HG03442 (cell line): ENCODE results near the gene PMEPA1.

Source experiments
- ATAC-seq: cut with Tn5 transposase; IDR thresholded peaks from one replicate; pipeline ENCODE4 v1.9.1; 2021; ENCODE audit warnings: mild to moderate bottlenecking, moderate library complexity; ENCODE audit not compliant: unreplicated experiment

The PMEPA1 gene

GRCh38 chr20:57679113-57679512, 30.7 kb downstream of the PMEPA1 start:
- no peak for ATAC-seq

DNA sequence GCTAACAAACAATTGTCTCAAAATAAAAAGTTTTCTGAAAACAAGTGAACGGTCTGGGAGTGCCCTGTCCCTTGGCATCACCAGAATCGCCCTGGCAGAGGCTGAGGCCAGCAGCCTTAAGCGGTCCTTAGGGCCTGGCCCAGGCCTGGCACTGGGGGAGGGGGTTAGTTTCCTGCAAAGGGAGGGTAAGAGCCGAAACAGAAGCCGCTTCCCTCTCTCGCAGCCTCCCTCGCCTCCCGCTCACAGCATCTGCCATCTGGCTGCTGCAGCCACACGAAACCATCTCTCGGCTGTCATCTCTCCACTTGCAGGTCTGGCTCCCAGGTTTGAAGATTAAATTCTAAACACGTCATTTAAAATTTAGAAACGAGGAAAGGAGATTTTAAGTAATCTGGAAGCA, 31.5 kb downstream of the PMEPA1 start:
- ATAC-seq, result no peak

GRCh38 chr20:57677584-57677982, 32.2 kb downstream of the PMEPA1 start:
- no peak for ATAC-seq

DNA sequence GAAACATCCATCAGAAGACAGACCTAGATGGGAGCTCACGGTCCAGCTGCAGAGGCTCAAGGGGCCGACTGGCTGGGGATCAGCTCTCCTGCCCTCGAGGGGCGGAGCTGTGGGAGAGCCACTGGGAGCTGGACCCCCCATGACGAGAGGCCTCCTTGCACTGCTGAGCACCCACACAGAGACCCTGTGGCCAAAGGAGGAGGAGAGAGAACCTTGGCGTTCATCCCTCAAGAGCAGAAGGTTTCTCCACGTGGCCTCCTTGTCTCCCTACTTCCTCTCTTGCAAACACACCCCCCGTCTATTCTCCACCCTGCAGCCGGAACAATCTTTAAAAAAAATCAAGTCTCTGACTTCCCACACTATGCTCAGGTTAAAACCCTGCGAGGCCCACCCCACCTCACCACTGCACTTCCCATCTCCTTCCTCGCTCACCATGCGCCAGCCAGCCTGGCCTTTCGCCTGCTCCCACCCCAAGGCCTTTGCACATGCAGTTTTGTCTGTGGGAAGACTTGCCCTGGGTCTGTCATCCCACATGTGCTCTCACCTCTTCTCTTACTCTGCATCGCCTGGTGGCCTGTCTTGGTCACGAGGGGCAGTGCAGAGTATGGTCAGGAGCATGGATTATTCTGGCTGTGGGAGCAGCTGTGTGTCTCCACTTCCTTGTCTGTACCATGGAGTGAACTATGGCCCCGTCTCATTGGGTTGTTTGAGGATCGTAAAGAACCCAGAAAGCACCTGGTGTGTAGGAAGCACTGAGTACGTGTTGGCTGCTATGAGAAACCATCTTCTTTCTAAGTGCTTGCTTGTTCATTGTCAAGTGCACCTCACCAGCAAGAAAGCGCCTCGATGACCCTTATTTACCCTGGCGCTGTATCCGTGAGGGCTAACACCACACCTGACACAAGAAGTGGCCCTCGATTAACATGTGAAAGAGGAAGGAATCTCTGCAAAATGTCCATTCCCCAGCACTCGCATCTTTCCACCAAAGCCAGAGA, 32.9 kb downstream of the PMEPA1 start:
- no peak for ATAC-seq

- no peak for ATAC-seq
Observed at GRCh38 chr20:57675773-57676172, 34.0 kb downstream of the PMEPA1 start.

DNA sequence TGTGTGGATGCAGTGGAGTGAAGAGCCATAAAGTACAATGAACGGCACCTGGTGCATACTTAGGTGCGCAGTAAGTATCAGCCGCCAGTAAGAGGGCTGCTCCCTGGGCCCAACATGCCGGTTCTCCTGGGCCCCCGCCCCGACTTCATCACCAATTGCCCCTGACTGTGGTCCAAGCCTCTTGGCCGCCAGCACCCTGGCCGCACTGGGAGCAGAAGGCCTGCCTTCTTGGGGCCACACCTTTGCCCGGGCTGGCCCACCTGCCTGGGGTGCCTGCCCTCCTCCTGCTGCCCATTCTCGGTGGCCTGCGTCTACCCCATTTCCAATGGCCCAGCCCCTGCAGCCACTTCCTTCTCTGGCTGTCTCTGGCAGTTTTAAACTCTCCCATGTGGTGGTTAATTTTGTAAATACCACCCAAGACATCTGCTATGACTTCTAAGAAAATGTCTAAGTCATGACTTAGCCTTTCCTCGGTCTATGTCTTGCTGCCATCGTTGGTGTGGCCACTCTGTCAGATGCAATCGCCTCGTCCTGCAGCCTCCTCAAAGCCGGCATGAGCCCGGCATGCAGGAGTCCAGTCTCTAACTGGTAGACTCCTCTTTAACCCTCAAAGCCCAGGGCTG, 36.8 kb downstream of the PMEPA1 start:
- ATAC-seq, result no peak

GRCh38 chr20:57672164-57672563, 37.7 kb downstream of the PMEPA1 start:
- no peak for ATAC-seq

DNA sequence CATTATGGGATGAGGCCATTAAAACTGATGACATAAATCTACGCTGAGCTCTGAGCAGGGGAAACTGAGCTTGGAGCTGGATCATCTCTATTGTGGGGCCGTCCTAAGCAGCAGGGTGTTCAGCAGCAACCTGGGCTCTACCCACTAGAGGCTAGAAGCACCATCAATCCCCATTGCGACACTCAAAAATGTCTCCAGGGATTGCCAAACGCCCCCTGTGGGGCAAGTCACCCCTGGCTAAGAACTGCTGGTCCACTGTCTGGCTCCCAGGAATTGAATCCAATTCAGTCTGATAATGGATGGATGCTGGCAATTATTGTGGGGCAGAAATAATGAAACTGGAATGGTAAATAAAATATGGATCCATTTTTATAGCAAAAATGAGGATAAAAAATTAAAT, 38.2 kb downstream of the PMEPA1 start:
- no peak for ATAC-seq

DNA sequence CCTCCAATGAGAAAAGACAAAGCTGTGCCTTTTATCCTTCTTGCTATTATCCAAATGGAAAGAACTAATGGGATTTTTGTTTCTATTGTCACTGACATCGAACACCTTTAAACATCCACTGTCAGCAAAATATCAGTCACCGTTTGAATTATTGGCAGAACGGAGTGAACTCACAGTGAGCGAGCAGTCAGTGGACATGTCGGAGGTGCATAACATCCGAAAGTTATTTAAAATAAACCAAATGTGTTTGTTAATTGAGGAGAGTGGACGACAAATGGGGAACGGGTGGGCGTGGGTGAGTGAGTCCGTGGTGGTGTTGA, 38.8 kb downstream of the PMEPA1 start:
- ATAC-seq, result no peak

GRCh38 chr20:57670288-57671071, 39.3 kb downstream of the PMEPA1 start:
- no peak for ATAC-seq

GRCh38 chr20:57669632-57670031, 40.2 kb downstream of the PMEPA1 start:
- ATAC-seq, result no peak

DNA sequence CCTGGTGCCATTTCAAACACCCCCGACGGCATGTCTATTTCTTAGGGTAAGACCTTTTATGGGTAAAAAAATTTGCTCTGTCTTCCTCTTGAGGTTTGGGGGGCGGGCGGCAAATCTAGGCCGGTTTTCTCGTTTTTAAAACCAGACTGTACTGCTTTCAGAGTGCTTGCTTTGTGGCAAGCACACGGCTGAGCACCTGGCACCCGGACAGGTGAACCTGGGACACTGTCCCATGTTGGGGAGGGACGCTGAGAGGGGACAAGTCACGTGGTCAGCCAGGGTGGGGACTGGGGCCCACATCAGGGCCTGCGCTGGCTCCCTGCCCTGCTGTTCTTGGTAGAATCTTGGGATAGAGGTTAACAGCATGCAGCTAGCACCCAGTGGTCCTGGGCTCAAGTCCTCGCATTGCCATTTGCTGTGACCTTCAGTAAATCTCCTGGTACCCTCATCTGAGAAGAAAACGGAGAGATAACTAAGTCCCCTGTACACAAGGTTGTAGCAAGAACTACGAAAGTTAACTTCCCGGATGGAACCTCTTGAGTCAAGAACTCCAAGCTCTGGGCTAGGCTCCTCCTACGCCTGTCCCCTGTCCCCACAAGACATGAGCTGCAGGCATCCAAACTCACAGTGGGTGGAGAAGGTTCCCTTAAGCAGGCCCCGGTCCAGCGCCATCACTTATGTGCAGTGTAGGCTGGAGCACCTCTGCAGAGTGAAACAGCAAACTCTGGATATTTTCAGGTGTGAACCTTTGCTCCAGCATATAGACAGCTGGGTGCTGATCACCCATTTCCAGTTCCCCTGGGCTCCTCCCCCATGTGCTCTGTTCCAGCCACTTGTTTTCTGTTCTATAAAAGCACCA, 41.7 kb downstream of the PMEPA1 start:
- no peak for ATAC-seq

GRCh38 chr20:57667388-57667787, 42.4 kb downstream of the PMEPA1 start:
- ATAC-seq, result no peak

- no peak for ATAC-seq
Observed at GRCh38 chr20:57666834-57667157, 43.0 kb downstream of the PMEPA1 start.

GRCh38 chr20:57666106-57666833, 43.5 kb downstream of the PMEPA1 start:
- no peak for ATAC-seq

GRCh38 chr20:57665589-57665971, 44.2 kb downstream of the PMEPA1 start:
- no peak for ATAC-seq

DNA sequence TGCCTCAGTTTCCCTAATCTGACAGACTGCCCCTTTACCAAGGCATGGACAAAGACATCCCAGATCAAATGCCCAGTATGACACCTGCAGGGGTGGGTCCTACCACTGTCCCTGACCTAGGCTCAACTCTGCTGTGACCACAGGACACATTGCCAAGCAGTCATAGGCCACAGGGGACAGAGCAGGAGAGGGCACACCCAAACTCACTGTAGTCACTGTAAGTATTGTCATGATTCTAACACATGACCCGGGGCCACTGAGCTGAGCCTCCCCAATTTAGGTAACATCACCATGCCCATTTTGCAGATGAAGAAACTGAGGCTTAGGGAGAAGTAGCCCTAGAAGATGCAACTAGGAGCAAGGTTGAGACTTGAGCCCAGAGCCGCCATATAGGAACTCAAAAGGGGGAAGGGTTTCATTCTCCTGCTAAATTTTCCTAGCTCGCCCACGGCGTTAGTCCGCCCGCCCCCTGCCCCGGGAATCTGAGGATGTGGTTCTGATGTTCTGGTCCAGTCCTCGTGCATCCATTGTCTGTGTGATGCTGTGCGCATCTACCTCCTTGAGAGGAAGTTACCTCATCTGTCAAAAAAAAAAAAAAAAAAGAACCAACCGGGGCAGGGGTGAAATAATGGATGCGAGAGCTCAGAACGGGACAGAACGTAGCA, 44.8 kb downstream of the PMEPA1 start:
- ATAC-seq, result no peak

DNA sequence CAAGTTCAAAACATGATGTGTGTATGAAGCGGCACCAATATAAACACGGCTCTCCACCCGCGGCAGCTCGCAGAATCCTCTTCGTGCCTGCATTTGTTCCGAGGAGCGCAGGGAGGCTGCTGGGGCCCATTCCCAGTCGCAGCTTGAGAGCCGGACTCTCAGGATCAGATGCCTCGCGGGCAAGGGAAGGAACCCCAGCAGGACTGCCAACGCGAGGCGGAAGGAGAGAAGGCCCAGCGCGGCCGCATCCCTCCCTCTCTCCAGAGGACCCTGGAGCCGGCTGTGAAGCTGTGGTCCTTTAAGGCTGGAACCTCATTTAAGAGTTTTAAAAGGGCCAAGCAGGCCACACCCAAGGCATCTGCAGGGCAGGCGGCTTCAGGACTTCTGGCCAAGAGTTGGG, 45.3 kb downstream of the PMEPA1 start:
- ATAC-seq, result no peak

- ATAC-seq, result no peak
Observed at GRCh38 chr20:57663681-57664451, 45.9 kb downstream of the PMEPA1 start.
